BE2C (cell line): ENCODE measurements around the gene APOB.

ENCODE experiments used
- DNase-seq: peaks from one replicate; pipeline ENCODE4 v3.0.0-alpha.2; 2020
- H3K27me3 ChIP-seq: fragments of 250-450 bp; sonication (Bioruptor Pico); 2 replicates; pipeline ENCODE4 v1.5.1; 2020; ENCODE audit warnings: mild to moderate bottlenecking
- H3K36me3 ChIP-seq: fragments of 250-450 bp; sonication (Bioruptor Pico); 2 replicates; pipeline ENCODE4 v1.5.1; 2020; ENCODE audit warnings: mild to moderate bottlenecking
- H3K4me1 ChIP-seq: fragments of 250-450 bp; sonication (Bioruptor Pico); 2 replicates; pipeline ENCODE4 v1.5.1; 2020
- H3K4me3 ChIP-seq: 2 replicates; pipeline ENCODE4 v1.5.1; 2011; ENCODE audit warnings: low read depth, low read length
- H3K9me3 ChIP-seq: fragments of 250-450 bp; sonication (Bioruptor Pico); 2 replicates; pipeline ENCODE4 v1.5.1; 2020
- TF ChIP-seq, protein P1 (sequence below): IDR thresholded peaks from 2 replicates; pipeline ENCODE4 v1.5.1; 2012; ENCODE audit warnings: mild to moderate bottlenecking, low read depth, low read length

Gene APOB

DNA sequence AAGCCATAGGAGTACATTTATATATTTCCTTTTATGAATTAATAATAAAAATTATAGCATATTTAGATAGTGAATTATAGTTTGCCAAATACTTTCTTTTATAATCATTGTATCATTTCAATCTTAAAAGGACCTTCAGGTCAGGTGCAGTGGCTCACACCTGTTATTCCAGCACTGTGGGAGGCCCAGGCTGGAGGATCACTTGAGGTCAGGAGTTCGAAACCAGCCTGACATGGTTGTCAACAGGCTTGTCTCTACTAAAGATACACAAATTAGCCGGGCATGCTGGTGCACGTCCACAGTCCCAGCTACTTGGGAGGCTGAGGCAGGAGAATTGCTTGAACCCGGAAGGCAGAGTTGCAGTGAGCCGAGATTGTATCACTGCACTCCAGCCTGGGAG is 19.7 kb downstream of the APOB start:
- no peaks in the 10 kb centered on the region for H3K4me1 ChIP-seq
- H3K4me3 ChIP-seq: no peak overlapping the region
- no peak for DNase-seq
- no peaks in the 10 kb centered on the region for H3K9me3 ChIP-seq
- no peaks in the 10 kb centered on the region for H3K36me3 ChIP-seq
- no peaks in the 10 kb centered on the region for H3K27me3 ChIP-seq
- TF ChIP-seq, protein P1, sequence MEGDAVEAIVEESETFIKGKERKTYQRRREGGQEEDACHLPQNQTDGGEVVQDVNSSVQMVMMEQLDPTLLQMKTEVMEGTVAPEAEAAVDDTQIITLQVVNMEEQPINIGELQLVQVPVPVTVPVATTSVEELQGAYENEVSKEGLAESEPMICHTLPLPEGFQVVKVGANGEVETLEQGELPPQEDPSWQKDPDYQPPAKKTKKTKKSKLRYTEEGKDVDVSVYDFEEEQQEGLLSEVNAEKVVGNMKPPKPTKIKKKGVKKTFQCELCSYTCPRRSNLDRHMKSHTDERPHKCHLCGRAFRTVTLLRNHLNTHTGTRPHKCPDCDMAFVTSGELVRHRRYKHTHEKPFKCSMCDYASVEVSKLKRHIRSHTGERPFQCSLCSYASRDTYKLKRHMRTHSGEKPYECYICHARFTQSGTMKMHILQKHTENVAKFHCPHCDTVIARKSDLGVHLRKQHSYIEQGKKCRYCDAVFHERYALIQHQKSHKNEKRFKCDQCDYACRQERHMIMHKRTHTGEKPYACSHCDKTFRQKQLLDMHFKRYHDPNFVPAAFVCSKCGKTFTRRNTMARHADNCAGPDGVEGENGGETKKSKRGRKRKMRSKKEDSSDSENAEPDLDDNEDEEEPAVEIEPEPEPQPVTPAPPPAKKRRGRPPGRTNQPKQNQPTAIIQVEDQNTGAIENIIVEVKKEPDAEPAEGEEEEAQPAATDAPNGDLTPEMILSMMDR: no peak

GRCh38 chr2:21023419-21024181 is 20.3 kb downstream of the APOB start:
- DNase-seq: no peak
- Histone ChIP-seq H3K36me3 (no peaks in the 10 kb centered on the region), H3K4me3 (no peak overlapping the region), H3K4me1 (no peaks in the 10 kb centered on the region), H3K9me3 (no peaks in the 10 kb centered on the region), H3K27me3 (no peaks in the 10 kb centered on the region)
- TF ChIP-seq, protein P1: no peak

GRCh38 chr2:21022792-21023367 is 21.0 kb downstream of the APOB start:
- Histone ChIP-seq H3K4me1 (no peaks in the 10 kb centered on the region), H3K4me3 (no peak overlapping the region), H3K9me3 (no peaks in the 10 kb centered on the region), H3K36me3 (no peaks in the 10 kb centered on the region), H3K27me3 (no peaks in the 10 kb centered on the region)
- TF ChIP-seq, protein P1: no peak
- DNase-seq: no peak

DNA sequence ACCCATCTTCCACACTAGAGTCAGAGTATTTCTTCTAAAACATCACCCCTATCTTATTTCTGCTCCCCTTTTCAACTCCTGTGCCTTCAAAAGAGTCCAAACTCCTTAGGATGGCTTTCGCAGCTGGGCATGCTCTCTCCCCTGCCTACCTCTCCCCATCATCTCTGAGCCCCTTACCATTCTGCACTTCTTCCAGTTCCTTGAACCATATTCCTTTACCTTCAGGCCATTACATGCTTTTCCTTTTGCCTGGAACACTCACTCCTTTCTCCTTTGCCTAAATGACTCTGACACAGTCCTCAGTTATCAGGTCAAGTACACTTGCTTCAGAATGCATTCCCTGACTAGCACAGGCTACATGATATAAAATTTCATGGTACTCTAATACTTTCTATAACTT is 22.4 kb downstream of the APOB start:
- DNase-seq: no peak
- TF ChIP-seq, protein P1: no peak
- H3K9me3 ChIP-seq: no peaks in the 10 kb centered on the region
- no peaks in the 10 kb centered on the region for H3K36me3 ChIP-seq
- no peaks in the 10 kb centered on the region for H3K4me1 ChIP-seq
- no peak overlapping the region for H3K4me3 ChIP-seq
- no peaks in the 10 kb centered on the region for H3K27me3 ChIP-seq

DNA sequence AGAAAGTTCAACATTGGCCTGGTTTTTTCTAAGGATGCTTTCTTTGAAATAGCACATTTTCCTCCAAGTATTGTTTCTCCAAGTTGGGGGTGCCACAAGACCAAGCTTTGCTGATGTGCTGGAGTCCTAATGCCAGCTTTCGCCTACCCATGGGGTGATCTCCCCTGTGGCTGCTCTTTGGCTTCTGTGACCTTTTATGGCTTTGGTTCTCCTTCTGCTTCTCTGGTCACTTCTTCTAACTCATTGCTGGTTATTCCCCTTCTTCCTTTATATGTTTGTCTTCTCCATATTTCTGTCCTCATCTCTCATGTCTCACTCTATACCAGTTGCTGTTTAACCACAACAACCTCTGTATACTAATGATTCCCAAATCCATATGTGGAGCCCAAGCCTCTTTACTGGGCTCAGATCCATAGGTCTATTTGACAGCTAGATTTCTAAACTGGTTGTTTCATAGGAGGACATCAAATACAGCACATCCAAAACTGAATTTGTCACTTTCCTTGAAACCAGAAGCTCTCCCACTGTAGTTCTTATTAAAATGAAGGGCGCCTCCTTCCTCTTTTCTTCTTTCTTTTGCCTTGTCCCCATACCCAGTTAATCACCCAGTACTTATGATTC is 23.1 kb downstream of the APOB start:
- TF ChIP-seq, protein P1: no peak
- H3K4me1 ChIP-seq: no peaks in the 10 kb centered on the region
- H3K9me3 ChIP-seq: no peaks in the 10 kb centered on the region
- DNase-seq: no peak
- H3K4me3 ChIP-seq: no peak overlapping the region
- H3K27me3 ChIP-seq: no peaks in the 10 kb centered on the region
- no peaks in the 10 kb centered on the region for H3K36me3 ChIP-seq
